MM.1S (cell line): Measurements from ENCODE around the gene POC1A.

Source experiments
- DNase-seq: peaks from one replicate; pipeline ENCODE4 v3.0.0-alpha.2; 2015
- H2AFZ ChIP-seq: fragments of 300-600 bp; sonication (generic); 2 replicates; pipeline ENCODE4 v1.6.0; 2016; ENCODE audit warnings: antibody characterized with exemption, low read length
- H3F3A ChIP-seq: fragments of 300-600 bp; sonication (generic); 2 replicates; pipeline ENCODE4 v1.6.1; 2016; ENCODE audit warnings: mild to moderate bottlenecking, antibody characterized with exemption, low read length, moderate library complexity, mixed read lengths; ENCODE audit not compliant: insufficient read depth
- H3K27ac ChIP-seq: fragments of 300-600 bp; sonication (generic); 2 replicates; pipeline ENCODE4 v1.5.1; 2016; ENCODE audit warnings: mild to moderate bottlenecking, low read length
- H3K27me3 ChIP-seq: fragments of 300-600 bp; sonication (generic); replicated peaks from 2 replicates; pipeline ENCODE4 v1.6.0; 2016; ENCODE audit warnings: low read length; ENCODE audit not compliant: insufficient read depth
- H3K36me3 ChIP-seq: fragments of 300-600 bp; sonication (generic); replicated peaks from 2 replicates; pipeline ENCODE4 v1.6.1; 2016; ENCODE audit warnings: mild to moderate bottlenecking, low read length, mixed read lengths; ENCODE audit not compliant: insufficient read depth
- H3K4me1 ChIP-seq: fragments of 300-600 bp; sonication (generic); 2 replicates; pipeline ENCODE4 v1.6.1; 2016; ENCODE audit warnings: low read length, mixed read lengths
- H3K4me2 ChIP-seq: fragments of 300-600 bp; sonication (generic); 2 replicates; pipeline ENCODE4 v1.6.0; 2016; ENCODE audit warnings: low read depth, low read length
- H3K4me3 ChIP-seq: fragments of 300-600 bp; sonication (generic); 2 replicates; pipeline ENCODE4 v1.5.1; 2016; ENCODE audit warnings: low read length, mixed read lengths
- H3K79me2 ChIP-seq: fragments of 300-600 bp; sonication (generic); 2 replicates; pipeline ENCODE4 v1.6.1; 2016; ENCODE audit warnings: mixed run types, low read length, mixed read lengths
- H3K9ac ChIP-seq: fragments of 300-600 bp; sonication (generic); 2 replicates; pipeline ENCODE4 v1.6.1; 2016; ENCODE audit warnings: low read length, mixed read lengths
- H3K9me2 ChIP-seq: fragments of 300-600 bp; sonication (generic); replicated peaks from 2 replicates; pipeline ENCODE4 v1.6.1; 2016; ENCODE audit warnings: mild to moderate bottlenecking, low read length, mixed read lengths; ENCODE audit not compliant: insufficient read depth
- H3K9me3 ChIP-seq: fragments of 300-600 bp; sonication (generic); replicated peaks from 2 replicates; pipeline ENCODE4 v1.6.1; 2016; ENCODE audit warnings: mild to moderate bottlenecking, low read length, mixed read lengths; ENCODE audit not compliant: insufficient read depth
- H4K20me1 ChIP-seq: fragments of 300-600 bp; sonication (generic); 2 replicates; pipeline ENCODE4 v1.6.1; 2016; ENCODE audit warnings: mild to moderate bottlenecking, low read length, moderate library complexity, mixed read lengths; ENCODE audit not compliant: insufficient read depth
- EZH2 ChIP-seq: fragments of 300-600 bp; sonication (generic); optimal IDR thresholded peaks from 2 replicates; pipeline ENCODE3; 2017; ENCODE audit warnings: low read depth, mild to moderate bottlenecking, antibody characterized with exemption, low read length, mixed read lengths
- EZH2phosphoT487 ChIP-seq: fragments of 300-600 bp; sonication (generic); IDR thresholded peaks from 2 replicates; pipeline ENCODE4 v1.6.1; 2018; ENCODE audit warnings: antibody characterized with exemption, low read length
- TF ChIP-seq, protein P1 (sequence below): fragments of 300-600 bp; sonication (generic); IDR thresholded peaks from 2 replicates; pipeline ENCODE4 v1.5.1; 2016; ENCODE audit warnings: antibody characterized with exemption, low read length, mixed read lengths

POC1A gene

GRCh38 chr3:52186729-52187128 is 32.5 kb upstream of the POC1A start:
- Histone ChIP-seq H3K9me2 (no peaks in the 10 kb centered on the region), H3K9me3 (no peaks in the 10 kb centered on the region), H3K27ac (no peak overlapping the region), H3K4me3 (no peak overlapping the region), H3K4me2 (no peak overlapping the region), H3K4me1 (no peaks in the 10 kb centered on the region), H3K79me2 (no peaks in the 10 kb centered on the region), H4K20me1 (no peaks in the 10 kb centered on the region), H3K27me3 (no peaks in the 10 kb centered on the region), H3K9ac (no peak overlapping the region), H2AFZ (no peak overlapping the region), H3K36me3 (no peaks in the 10 kb centered on the region), H3F3A (no peaks in the 10 kb centered on the region)
- DNase-seq, result no peak
- TF ChIP-seq, protein P1, sequence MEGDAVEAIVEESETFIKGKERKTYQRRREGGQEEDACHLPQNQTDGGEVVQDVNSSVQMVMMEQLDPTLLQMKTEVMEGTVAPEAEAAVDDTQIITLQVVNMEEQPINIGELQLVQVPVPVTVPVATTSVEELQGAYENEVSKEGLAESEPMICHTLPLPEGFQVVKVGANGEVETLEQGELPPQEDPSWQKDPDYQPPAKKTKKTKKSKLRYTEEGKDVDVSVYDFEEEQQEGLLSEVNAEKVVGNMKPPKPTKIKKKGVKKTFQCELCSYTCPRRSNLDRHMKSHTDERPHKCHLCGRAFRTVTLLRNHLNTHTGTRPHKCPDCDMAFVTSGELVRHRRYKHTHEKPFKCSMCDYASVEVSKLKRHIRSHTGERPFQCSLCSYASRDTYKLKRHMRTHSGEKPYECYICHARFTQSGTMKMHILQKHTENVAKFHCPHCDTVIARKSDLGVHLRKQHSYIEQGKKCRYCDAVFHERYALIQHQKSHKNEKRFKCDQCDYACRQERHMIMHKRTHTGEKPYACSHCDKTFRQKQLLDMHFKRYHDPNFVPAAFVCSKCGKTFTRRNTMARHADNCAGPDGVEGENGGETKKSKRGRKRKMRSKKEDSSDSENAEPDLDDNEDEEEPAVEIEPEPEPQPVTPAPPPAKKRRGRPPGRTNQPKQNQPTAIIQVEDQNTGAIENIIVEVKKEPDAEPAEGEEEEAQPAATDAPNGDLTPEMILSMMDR, result no peak
- TF ChIP-seq EZH2 (no peak), EZH2phosphoT487 (no peak)

DNA sequence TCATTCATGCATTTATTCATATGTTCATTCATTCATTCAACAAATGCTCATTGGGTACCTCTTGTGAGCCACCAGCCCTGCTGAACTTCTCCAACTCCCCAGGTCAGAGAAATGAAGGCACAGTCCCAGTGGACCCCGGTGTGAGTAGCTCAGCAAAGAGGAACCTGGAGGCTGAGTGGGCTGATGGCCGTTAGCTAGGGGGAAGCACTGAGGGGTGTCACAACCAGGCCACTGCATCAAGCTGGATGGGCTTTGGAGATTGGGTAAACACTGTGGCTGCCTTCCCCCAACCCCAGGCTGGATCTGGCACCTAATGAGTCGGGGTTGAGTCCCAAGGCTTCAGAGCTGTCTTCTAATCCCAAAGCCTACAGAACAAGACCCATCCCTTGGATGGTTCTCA is 31.6 kb upstream of the POC1A start:
- Histone ChIP-seq H3K4me2 (no peak overlapping the region), H3K27ac (no peak overlapping the region), H3K36me3 (no peaks in the 10 kb centered on the region), H4K20me1 (no peaks in the 10 kb centered on the region), H3K79me2 (no peaks in the 10 kb centered on the region), H3K27me3 (no peaks in the 10 kb centered on the region), H3K4me1 (no peaks in the 10 kb centered on the region), H3K9ac (no peak overlapping the region), H2AFZ (no peak overlapping the region), H3K9me3 (no peaks in the 10 kb centered on the region), H3K4me3 (no peak overlapping the region), H3F3A (no peaks in the 10 kb centered on the region), H3K9me2 (no peaks in the 10 kb centered on the region)
- no peak for DNase-seq
- TF ChIP-seq, protein P1, result no peak
- no peak for TF ChIP-seq EZH2
- TF ChIP-seq EZH2phosphoT487, result no peak

GRCh38 chr3:52185311-52185710 is 31.1 kb upstream of the POC1A start:
- Histone ChIP-seq H4K20me1 (no peaks in the 10 kb centered on the region), H3K79me2 (no peaks in the 10 kb centered on the region), H3K9me3 (no peaks in the 10 kb centered on the region), H3K4me3 (no peak overlapping the region), H3K36me3 (no peaks in the 10 kb centered on the region), H3K9ac (no peak overlapping the region), H3K27me3 (no peaks in the 10 kb centered on the region), H3K9me2 (no peaks in the 10 kb centered on the region), H2AFZ (no peak overlapping the region), H3K27ac (no peak overlapping the region), H3K4me1 (no peaks in the 10 kb centered on the region), H3F3A (no peaks in the 10 kb centered on the region), H3K4me2 (no peak overlapping the region)
- TF ChIP-seq, protein P1, result no peak
- TF ChIP-seq EZH2 (no peak), EZH2phosphoT487 (no peak)
- DNase-seq, result no peak
